PC-3 (cell line): ENCODE measurements around the gene FAM131A. TPM values are rescaled to one million over a fixed set of nuclear protein-coding genes. Genes with fewer than 3 reads are reported as not detected.

ENCODE experiments used
- ATAC-seq: fragments of 200-7000 bp; cut with Tn5 transposase; 2 replicates; pipeline ENCODE4 v1.9.1; 2020; ENCODE audit warnings: mild to moderate bottlenecking, moderate library complexity
- BruUV-seq: library from RNA; stranded (reverse); fragments of 400-500 nt; replicated peaks from 2 replicates; lab custom pipeline; 2021; lab: Mats Ljungman, UMichigan
- CTCF ChIA-PET: fragments of 300-600 bp; sonication (Branson Sonifier 250); formaldehyde crosslinking; loops from one replicate; lab custom pipeline; 2022; ENCODE audit warnings: antibody characterized with exemption; lab: Charles Lee
- POLR2A ChIA-PET: fragments of 300-600 bp; sonication (Branson Sonifier 250); formaldehyde crosslinking; loops from one replicate; lab custom pipeline; 2022; ENCODE audit warnings: antibody characterized with exemption; ENCODE audit not compliant: unreplicated experiment; lab: Charles Lee
- DNase-seq: peaks from one replicate; pipeline ENCODE4 v3.0.0-alpha.2; 2015
- H2AFZ ChIP-seq: fragments of 300-600 bp; sonication (generic); 2 replicates; pipeline ENCODE4 v1.6.0; 2016; ENCODE audit warnings: antibody characterized with exemption, low read length
- H3F3A ChIP-seq: fragments of 300-600 bp; sonication (generic); one replicate; pipeline ENCODE4 v1.6.0; 2017; ENCODE audit warnings: antibody characterized with exemption, low read length, control low read depth, mild to moderate bottlenecking; ENCODE audit not compliant: unreplicated experiment
- H3K27ac ChIP-seq: fragments of 300-600 bp; sonication (generic); 2 replicates; pipeline ENCODE4 v1.5.1; 2016; ENCODE audit warnings: mild to moderate bottlenecking, low read length
- H3K27me3 ChIP-seq: fragments of 300-600 bp; sonication (generic); 2 replicates; pipeline ENCODE4 v1.6.1; 2016; ENCODE audit warnings: low read length, mixed read lengths
- H3K36me3 ChIP-seq: fragments of 300-600 bp; sonication (generic); 2 replicates; pipeline ENCODE4 v1.6.1; 2016; ENCODE audit warnings: low read depth, mixed run types, low read length, mixed read lengths
- H3K4me1 ChIP-seq: fragments of 300-600 bp; sonication (generic); 2 replicates; pipeline ENCODE4 v1.5.1; 2016; ENCODE audit warnings: low read length; ENCODE audit not compliant: insufficient read depth
- H3K4me2 ChIP-seq: fragments of 300-600 bp; sonication (generic); 2 replicates; pipeline ENCODE4 v1.6.0; 2016; ENCODE audit warnings: low read length
- H3K4me3 ChIP-seq: fragments of 300-600 bp; sonication (generic); 2 replicates; pipeline ENCODE4 v1.5.1; 2016; ENCODE audit warnings: mild to moderate bottlenecking, low read length, mixed read lengths
- H3K79me2 ChIP-seq: fragments of 300-600 bp; sonication (generic); 2 replicates; pipeline ENCODE4 v1.6.1; 2017; ENCODE audit warnings: low read length, mixed read lengths
- H3K9ac ChIP-seq: fragments of 300-600 bp; sonication (generic); 2 replicates; pipeline ENCODE4 v1.6.0; 2016; ENCODE audit warnings: mild to moderate bottlenecking, low read length
- H3K9me2 ChIP-seq: fragments of 300-600 bp; sonication (generic); replicated peaks from 2 replicates; pipeline ENCODE4 v1.6.1; 2016; ENCODE audit warnings: mixed run types, low read length, mixed read lengths
- H3K9me3 ChIP-seq: fragments of 300-600 bp; sonication (generic); 2 replicates; pipeline ENCODE4 v1.6.1; 2016; ENCODE audit warnings: low read length, mixed read lengths
- H4K20me1 ChIP-seq: fragments of 300-600 bp; sonication (generic); 2 replicates; pipeline ENCODE4 v1.6.1; 2016; ENCODE audit warnings: low read length, mixed read lengths
- EZH2 ChIP-seq: fragments of 300-600 bp; sonication (generic); IDR thresholded peaks from one replicate; pipeline ENCODE4 v1.6.1; 2017; ENCODE audit warnings: antibody characterized with exemption, mild to moderate bottlenecking, low read length; ENCODE audit not compliant: unreplicated experiment
- EZH2phosphoT487 ChIP-seq: fragments of 300-600 bp; sonication (generic); IDR thresholded peaks from 2 replicates; pipeline ENCODE4 v1.6.1; 2018; ENCODE audit warnings: mild to moderate bottlenecking, antibody characterized with exemption, low read length, borderline replicate concordance
- intact Hi-C: fragments of 100-400 bp; cut with micrococcal nuclease; formaldehyde crosslinking; loops from 2 replicates; pipeline ENCODE4 v1.9.0; 2023
- total RNA-seq: library from RNA; depleted of rRNA; stranded (reverse); fragments of >200 nt; gene quantifications from 2 replicates; pipeline ENCODE4 v1.2.3, GENCODE V29; 2014
- TF ChIP-seq, protein P1 (sequence below): fragments of 300-600 bp; sonication (generic); conservative IDR thresholded peaks from 2 replicates; pipeline ENCODE4 v1.5.1; 2017; ENCODE audit warnings: antibody characterized with exemption, low read depth, mild to moderate bottlenecking, low read length

FAM131A gene
- total RNA-seq, 1 experiment from 2014 or later, result 21.9 TPM

DNA sequence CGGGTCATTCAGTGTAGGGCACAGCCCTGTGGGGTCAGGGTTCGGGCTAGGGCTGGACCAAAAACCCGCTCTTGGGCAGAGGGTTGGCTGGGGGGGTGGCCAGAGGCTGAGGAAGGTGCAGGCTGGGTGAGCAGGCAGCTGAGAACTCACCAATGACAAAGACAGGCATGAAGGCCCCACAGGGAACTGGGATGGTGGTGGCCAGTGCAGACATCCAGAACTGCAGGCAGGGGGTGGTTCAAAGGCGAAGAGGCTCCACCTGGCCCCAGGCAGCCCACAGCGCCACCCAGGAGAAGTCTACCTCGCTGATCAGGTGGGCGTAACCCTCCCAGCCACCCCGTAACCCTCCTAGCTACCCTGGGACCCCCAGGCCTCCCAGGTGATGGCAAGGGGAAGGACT, 17.4 kb downstream of the FAM131A start:
- no peak overlapping the region for H3K9ac ChIP-seq
- no peak overlapping the region for H3K4me2 ChIP-seq
- ChIA-PET CTCF (no interaction called here), POLR2A (no interaction called here)
- no peaks in the 10 kb centered on the region for H3F3A ChIP-seq
- no peaks in the 10 kb centered on the region for H3K27me3 ChIP-seq
- H3K9me3 ChIP-seq, result no peaks in the 10 kb centered on the region
- no peaks in the 10 kb centered on the region for H3K4me1 ChIP-seq
- H3K36me3 ChIP-seq, result peaks cover 9% of the 10 kb centered on the region; the same call in 1 of the 2 replicates
- ATAC-seq (peak; percentile 16), DNase-seq (no peak)
- no peak overlapping the region for H2AFZ ChIP-seq
- no peak overlapping the region for H3K4me3 ChIP-seq
- no peaks in the 10 kb centered on the region for H3K79me2 ChIP-seq
- H4K20me1 ChIP-seq, result no peaks in the 10 kb centered on the region
- H3K27ac ChIP-seq, result no peak overlapping the region
- intact Hi-C loops, result no loop called here
- TF ChIP-seq EZH2phosphoT487, result no peak
- no peak for TF ChIP-seq EZH2
- TF ChIP-seq, protein P1, sequence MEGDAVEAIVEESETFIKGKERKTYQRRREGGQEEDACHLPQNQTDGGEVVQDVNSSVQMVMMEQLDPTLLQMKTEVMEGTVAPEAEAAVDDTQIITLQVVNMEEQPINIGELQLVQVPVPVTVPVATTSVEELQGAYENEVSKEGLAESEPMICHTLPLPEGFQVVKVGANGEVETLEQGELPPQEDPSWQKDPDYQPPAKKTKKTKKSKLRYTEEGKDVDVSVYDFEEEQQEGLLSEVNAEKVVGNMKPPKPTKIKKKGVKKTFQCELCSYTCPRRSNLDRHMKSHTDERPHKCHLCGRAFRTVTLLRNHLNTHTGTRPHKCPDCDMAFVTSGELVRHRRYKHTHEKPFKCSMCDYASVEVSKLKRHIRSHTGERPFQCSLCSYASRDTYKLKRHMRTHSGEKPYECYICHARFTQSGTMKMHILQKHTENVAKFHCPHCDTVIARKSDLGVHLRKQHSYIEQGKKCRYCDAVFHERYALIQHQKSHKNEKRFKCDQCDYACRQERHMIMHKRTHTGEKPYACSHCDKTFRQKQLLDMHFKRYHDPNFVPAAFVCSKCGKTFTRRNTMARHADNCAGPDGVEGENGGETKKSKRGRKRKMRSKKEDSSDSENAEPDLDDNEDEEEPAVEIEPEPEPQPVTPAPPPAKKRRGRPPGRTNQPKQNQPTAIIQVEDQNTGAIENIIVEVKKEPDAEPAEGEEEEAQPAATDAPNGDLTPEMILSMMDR, result no peak
- no TSS peak for BruUV-seq
- no peaks in the 10 kb centered on the region for H3K9me2 ChIP-seq

DNA sequence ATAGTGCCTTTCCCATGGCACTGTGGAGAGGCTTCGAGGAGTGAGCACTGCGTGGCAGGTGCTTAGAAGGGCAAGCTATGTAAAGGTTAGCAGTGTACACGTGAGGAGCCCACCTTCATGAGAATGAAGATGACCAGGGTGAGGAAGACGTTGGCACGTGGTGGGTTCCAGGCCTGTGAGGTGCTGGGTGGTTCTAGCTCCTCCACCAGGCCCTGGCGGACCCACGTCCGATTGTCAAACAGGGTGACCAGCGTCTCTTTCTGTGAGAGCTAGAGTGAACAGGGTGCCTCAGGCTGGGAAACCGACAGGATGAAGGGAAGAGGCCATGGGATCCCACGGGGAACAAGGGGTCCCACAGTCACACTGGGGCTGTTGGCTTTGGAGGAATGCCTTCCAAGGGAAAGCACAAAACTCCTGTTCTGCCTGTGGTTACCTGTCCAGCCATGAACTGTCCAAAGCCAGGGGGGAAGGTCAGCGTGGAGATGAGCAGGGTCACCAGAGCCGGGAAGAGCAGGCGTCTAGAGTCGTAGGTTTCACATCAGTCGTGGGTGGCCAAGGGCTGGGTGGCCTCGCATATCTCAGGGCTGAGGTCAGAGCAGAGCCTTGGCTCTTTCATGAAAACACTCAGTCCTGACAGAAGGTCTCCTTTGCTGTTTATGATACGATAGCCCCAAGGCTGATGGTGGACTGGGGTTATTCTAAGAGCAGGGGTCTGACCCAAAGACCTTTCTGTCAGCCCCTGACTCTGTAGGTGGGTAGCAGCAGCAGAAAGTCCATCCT, 18.1 kb downstream of the FAM131A start:
- peaks cover 5% of the 10 kb centered on the region for H3K4me1 ChIP-seq
- POLR2A ChIA-PET, result no interaction called here

More for the DNA sequence above, 18.1 kb downstream of the FAM131A start:
- TF ChIP-seq, protein P1, result no peak
- TF ChIP-seq EZH2 (no peak), EZH2phosphoT487 (no peak)
- Histone ChIP-seq H3K4me3 (no peak overlapping the region), H3K27me3 (no peaks in the 10 kb centered on the region), H3K79me2 (peaks cover 5% of the 10 kb centered on the region), H2AFZ (no peak overlapping the region), H3K27ac (no peak overlapping the region), H3K4me2 (no peak overlapping the region), H3K9ac (no peak overlapping the region), H3K9me3 (no peaks in the 10 kb centered on the region), H3K36me3 (peaks cover 9% of the 10 kb centered on the region; the same call in 1 of the 2 replicates), H3F3A (no peaks in the 10 kb centered on the region), H3K9me2 (no peaks in the 10 kb centered on the region), H4K20me1 (no peaks in the 10 kb centered on the region)
- intact Hi-C loops, result no loop called here
- CTCF ChIA-PET, result no interaction called here
- no TSS peak for BruUV-seq
- ATAC-seq (no peak), DNase-seq (no peak)
